ENCODE data around the gene ATP5PO. TPM values are rescaled to one million over a fixed set of nuclear protein-coding genes. Genes with fewer than 3 reads are reported as not detected.

Gene ATP5PO
- total and polyA plus RNA-seq, 2 of the 8 experiments (the other 6 are each of a cell fraction or from before 2014, with no cell fraction given), result 251 to 267 TPM

DNA sequence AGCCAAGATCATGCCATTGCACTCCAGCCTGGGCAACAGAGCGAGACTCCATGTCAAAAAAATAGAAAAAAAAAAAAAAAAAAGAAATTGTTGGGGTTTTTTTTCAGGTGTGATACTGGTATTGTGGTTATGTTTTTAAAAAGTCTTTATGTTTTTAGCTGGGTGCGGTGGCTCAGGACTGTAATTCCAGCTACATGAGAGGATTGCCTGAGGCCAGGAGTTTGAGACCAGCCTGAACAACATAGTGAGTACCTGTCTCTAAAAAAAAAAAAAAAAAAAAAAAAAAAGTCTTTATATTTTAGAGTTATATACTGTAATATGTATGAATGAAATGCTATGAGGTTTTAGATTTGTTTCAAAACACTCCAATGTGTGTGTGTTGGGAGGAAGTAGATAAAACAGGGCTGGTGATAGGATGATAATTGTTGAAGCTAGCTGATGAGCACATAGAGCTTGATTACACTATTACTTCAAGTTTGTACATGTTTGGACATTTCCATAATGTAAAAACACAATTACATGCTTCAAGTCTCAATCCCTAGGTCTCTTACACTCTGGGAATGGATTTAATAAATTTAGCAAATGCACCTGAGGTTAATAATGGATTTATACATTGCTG, 30.2 kb upstream of the ATP5PO start:
- Histone ChIP-seq H3K23me2 (ENCODE audit: low read depth, low read length) (peaks cover 2% of the 10 kb centered on the region; the same call in 1 of the 2 replicates), H3K36me3 (ENCODE audit: control insufficient read depth in 2 of 4, insufficient read depth in 4 of 4, low read length in 3 of 4) (peaks cover 0 to 7% (median 2%) of the 10 kb centered on the region in 4 experiments; a peak in 2 of 8 replicates), H2AFZ (ENCODE audit: low read length) (no peak overlapping the region), H2BK15ac (ENCODE audit: low read length) (no peak overlapping the region), H3K27ac (ENCODE audit: low read depth, low read length) (no peak overlapping the region), H3K79me1 (ENCODE audit: low read depth, low read length) (0 out of 2 replicates have a peak, but pooled peaks cover 2% of the 10 kb centered on the region), H4K20me1 (replicated peaks in 1 of 2; ENCODE audit: control insufficient read depth in 1 of 2, insufficient read depth in 2 of 2, low read length in 2 of 2) (no peaks in the 10 kb centered on the region), H3K9ac (replicated peaks in 1 of 4; ENCODE audit: extremely low read depth in 1 of 4, low read depth in 3 of 4, low read length in 3 of 4) (no peak overlapping the region), H2BK12ac (ENCODE audit: low read depth, low read length) (0 out of 2 replicates have a peak overlapping the region, but pooled peaks have one; percentile 4), H3K23ac (ENCODE audit: insufficient read length) (no peak overlapping the region), H3K27me3 (replicated peaks in 1 of 4; ENCODE audit: control insufficient read depth in 3 of 4, extremely low read depth in 1 of 4, insufficient read depth in 3 of 4, low read length in 3 of 4) (no peaks in the 10 kb centered on the region), H3K4me2 (ENCODE audit: insufficient read depth in 1 of 2, low read depth in 2 of 2, low read length in 2 of 2) (no peak overlapping the region), H4K8ac (ENCODE audit: extremely low read depth, insufficient read depth, low read length) (no peak overlapping the region), H3K9me3 (ENCODE audit: insufficient read depth in 2 of 2, low read depth in 1 of 2, low read length in 1 of 2) (peaks cover 0 to 7% of the 10 kb centered on the region in 2 experiments; a peak in 1 of 4 replicates), H4K91ac (replicated peaks; ENCODE audit: insufficient read length, low read length) (no peak overlapping the region), H2BK5ac (ENCODE audit: low read depth, low read length) (no peak overlapping the region), H2AK5ac (ENCODE audit: low read depth, low read length) (no peak overlapping the region), H3K4me3 (ENCODE audit: extremely low read depth in 1 of 4, insufficient read depth in 2 of 4, low read depth in 3 of 4, low read length in 4 of 4) (no peak overlapping the region), H3K4ac (replicated peaks; ENCODE audit: insufficient read length, low read depth, low read length) (no peak overlapping the region), H2BK20ac (ENCODE audit: low read length) (no peak overlapping the region), H3K18ac (ENCODE audit: extremely low read depth, low read length) (no peak overlapping the region), H3K14ac (ENCODE audit: insufficient read length) (no peak overlapping the region), H2BK120ac (replicated peaks; ENCODE audit: low read depth, low read length) (peak overlapping the region; percentile 34), H4K5ac (ENCODE audit: insufficient read length, low read depth, low read length) (no peak overlapping the region), H3K79me2 (ENCODE audit: control insufficient read depth in 1 of 2, insufficient read depth in 2 of 2, low read length in 2 of 2) (no peaks in the 10 kb centered on the region), H3K56ac (replicated peaks; ENCODE audit: insufficient read length, low read depth, low read length) (no peak overlapping the region), H3K4me1 (replicated peaks in 1 of 4; ENCODE audit: control insufficient read depth in 3 of 4, insufficient read depth in 4 of 4, low read length in 3 of 4) (peaks cover 10 to 24% (median 20%) of the 10 kb centered on the region in 4 experiments; a peak in 6 of 7 replicates)
- POLR2A ChIA-PET (ENCODE audit: partially characterized antibody), result interaction anchor here (1.1 to 2.6 kb wide), 2 partner anchors 14 to 48 kb away, joined by 4 to 13 read pairs; no protein-coding TSS in a partner anchor
- DNase-seq (ENCODE audit: low read depth in 1 of 2, low spot score in 2 of 2) (peak in 1 of 2 experiments; percentile 16), FAIRE-seq (no peak)
- CTCF ChIA-PET (ENCODE audit: partially characterized antibody), result interaction anchor here (0.6 to 1.9 kb wide), 5 partner anchors 21 to 402 kb away, joined by 3 to 7 read pairs (median 4); no protein-coding TSS in a partner anchor
- no peak for TF ChIP-seq TAF1 (IDR thresholded peaks at IDR 0.05; ENCODE audit: low read depth, low read length)
- no peak for TF ChIP-seq TBP (IDR thresholded peaks at IDR 0.05; ENCODE audit: low read depth, low read length)
- no peak for TF ChIP-seq GABPA (IDR thresholded peaks at IDR 0.05; ENCODE audit: borderline replicate concordance, insufficient read depth, low read length)
- TF ChIP-seq FOSL1 (IDR thresholded peaks at IDR 0.05; ENCODE audit: insufficient read depth, low read depth, low read length), result no peak
- TF ChIP-seq MAFK (IDR thresholded peaks at IDR 0.05; ENCODE audit: low read depth, low read length), result no peak
- no peak for TF ChIP-seq SP4 (IDR thresholded peaks at IDR 0.05; ENCODE audit: low read length)
- no peak for TF ChIP-seq RBBP5 (IDR thresholded peaks at IDR 0.05; ENCODE audit: borderline replicate concordance, low read depth, low read length)
- TF ChIP-seq ZNF274 (IDR thresholded peaks at IDR 0.05; ENCODE audit: borderline replicate concordance, extremely low read depth, low read length), result no peak
- TF ChIP-seq POLR2A (IDR thresholded peaks at IDR 0.05; ENCODE audit: control extremely low read depth in 1 of 2, low read depth in 2 of 2, low read length in 2 of 2), result no peak
- no peak for TF ChIP-seq ATF3 (IDR thresholded peaks at IDR 0.05; ENCODE audit: insufficient read depth, low read depth, low read length)
- WGBS, 2 experiments (ENCODE audit: extremely low coverage in 1 of 2, insufficient coverage in 1 of 2, insufficient read length in 1 of 2, insufficient replicate concordance in 2 of 2, low coverage in 1 of 2, low lambda C conversion rate in 2 of 2, missing lambda C conversion rate in 1 of 2), result 91% methylated on average over 1 of the region's 2 CpGs; no CpG with 5 or more reads in 1 of the 2 experiments
